HAP-1 (cell line): ENCODE measurements around the gene NFATC2.
"Not testable (repeated sequence)": the region's sequence is repeated elsewhere in the genome, so short reads cannot be mapped to it uniquely, and the experiment has no call there.

Experiments used
- DNase-seq, 2 experiments: peaks; one replicate each; pipeline ENCODE4 v3.0.0-alpha.2; 2016 to 2020; ENCODE audit warnings: low spot score in 2 of 2
- H3K27me3 ChIP-seq: fragments of 250-450 bp; sonication (Bioruptor Pico); 2 replicates; pipeline ENCODE4 v1.5.1; 2020; ENCODE audit warnings: low read depth, mild to moderate bottlenecking, moderate library complexity
- H3K36me3 ChIP-seq: fragments of 250-450 bp; sonication (Bioruptor Pico); replicated peaks from 2 replicates; pipeline ENCODE4 v1.5.1; 2020; ENCODE audit warnings: mild to moderate bottlenecking
- H3K4me1 ChIP-seq: fragments of 250-450 bp; sonication (Bioruptor Pico); 2 replicates; pipeline ENCODE4 v1.5.1; 2020; ENCODE audit warnings: mild to moderate bottlenecking
- H3K4me3 ChIP-seq: fragments of 250-450 bp; sonication (Bioruptor Pico); 2 replicates; pipeline ENCODE4 v1.5.1; 2020; ENCODE audit warnings: mild to moderate bottlenecking, moderate library complexity
- H3K9me3 ChIP-seq: fragments of 250-450 bp; sonication (Bioruptor Pico); 2 replicates; pipeline ENCODE4 v1.5.1; 2020; ENCODE audit warnings: mild to moderate bottlenecking, moderate library complexity
- in situ Hi-C: fragments of 300-500 bp; cut with MboI; formaldehyde crosslinking; loops from 3 replicates; pipeline ENCODE4 v1.14.3; 2020; ENCODE audit warnings: low sequenced_read_pairs, inconsistent platforms, mixed read lengths

Gene NFATC2

DNA sequence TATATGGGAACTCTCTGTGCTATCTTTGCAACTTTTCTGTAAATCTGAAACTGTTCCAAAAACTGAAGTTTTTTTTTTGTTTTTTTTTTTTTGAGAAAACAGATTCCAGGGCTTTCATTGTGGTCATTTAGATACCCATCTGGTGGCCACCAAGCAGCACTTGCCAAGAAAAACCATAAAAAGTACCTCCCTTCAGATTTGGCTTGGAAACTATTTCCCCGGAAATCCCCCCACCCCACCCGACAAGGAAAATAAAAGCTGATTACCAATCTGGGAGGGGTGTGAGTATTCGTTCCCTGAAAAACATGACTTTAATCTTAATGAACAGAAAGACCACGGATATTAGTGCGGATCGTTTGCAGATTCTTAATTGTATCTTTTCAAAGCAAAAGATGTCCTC is 1.9 kb downstream of the NFATC2 start:
- Histone ChIP-seq H3K27me3 (no peaks in the 10 kb centered on the region), H3K9me3 (no peaks in the 10 kb centered on the region), H3K4me3 (no peak overlapping the region), H3K36me3 (no peaks in the 10 kb centered on the region), H3K4me1 (no peaks in the 10 kb centered on the region)
- no peak for DNase-seq
- in situ Hi-C loops: no loop called here

- DNase-seq, in situ Hi-C loops, H3K9me3 ChIP-seq, H3K4me1 ChIP-seq, H3K27me3 ChIP-seq, H3K4me3 ChIP-seq, H3K36me3 ChIP-seq: not testable (repeated sequence)
Measured at GRCh38 chr20:51540074-51540473, 2.4 kb downstream of the NFATC2 start.

DNA sequence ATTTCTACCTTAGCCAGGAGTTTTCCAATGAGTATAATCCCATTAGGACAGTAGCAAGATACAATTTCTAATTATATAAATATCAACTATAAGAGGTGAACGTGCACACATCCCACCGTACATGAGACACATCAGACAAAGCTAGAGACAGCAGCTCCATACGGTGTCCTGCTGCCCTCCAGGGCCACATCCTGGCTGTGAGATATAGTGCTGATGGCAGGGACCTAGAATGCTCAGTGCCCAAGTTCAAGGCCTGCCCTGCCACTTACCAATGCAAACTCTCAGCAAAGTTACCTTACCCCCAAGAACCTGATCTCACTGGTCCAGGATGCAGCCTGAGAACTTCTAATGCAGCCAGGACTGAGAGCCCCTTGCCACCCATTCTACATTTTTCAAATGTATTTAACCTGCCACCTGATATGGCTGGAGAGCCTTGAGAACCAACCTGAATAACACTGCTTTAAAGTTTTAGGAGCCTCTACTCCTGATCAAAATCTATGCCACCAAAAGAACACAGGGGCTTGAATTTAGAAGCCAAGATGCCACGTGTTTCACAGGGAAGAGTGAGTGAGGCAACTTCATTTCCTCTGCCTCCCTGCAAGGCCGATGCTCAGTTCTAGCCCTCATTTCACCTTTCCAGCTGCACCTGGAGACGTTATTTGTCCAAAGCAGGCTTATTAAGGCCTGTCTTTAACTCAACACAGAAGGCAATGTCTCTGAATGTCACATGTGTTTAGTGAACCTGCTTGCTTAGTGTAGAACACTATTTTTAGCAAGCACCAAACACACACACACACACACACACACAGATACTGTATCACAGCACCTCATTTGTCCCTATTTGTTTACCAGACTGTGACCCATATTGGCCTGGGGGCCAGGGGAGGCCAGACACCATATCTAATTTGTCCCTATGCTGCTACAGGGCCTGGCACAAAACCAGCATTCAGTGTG is 6.1 kb downstream of the NFATC2 start:
- H3K27me3 ChIP-seq: no peaks in the 10 kb centered on the region
- no peaks in the 10 kb centered on the region for H3K36me3 ChIP-seq
- H3K4me3 ChIP-seq: no peak overlapping the region
- in situ Hi-C loops: no loop called here
- no peak for DNase-seq
- H3K9me3 ChIP-seq: no peaks in the 10 kb centered on the region
- H3K4me1 ChIP-seq: no peaks in the 10 kb centered on the region

- H3K27me3 ChIP-seq: no peaks in the 10 kb centered on the region
- no peaks in the 10 kb centered on the region for H3K36me3 ChIP-seq
- DNase-seq: no peak
- no peak overlapping the region for H3K4me3 ChIP-seq
- no peaks in the 10 kb centered on the region for H3K4me1 ChIP-seq
- H3K9me3 ChIP-seq: no peaks in the 10 kb centered on the region
- in situ Hi-C loops: no loop called here
Measured at GRCh38 chr20:51535674-51536073, 6.8 kb downstream of the NFATC2 start.

GRCh38 chr20:51535075-51535386 is 7.5 kb downstream of the NFATC2 start:
- Histone ChIP-seq H3K27me3 (no peaks in the 10 kb centered on the region), H3K4me1 (no peaks in the 10 kb centered on the region), H3K9me3 (no peaks in the 10 kb centered on the region), H3K36me3 (no peaks in the 10 kb centered on the region), H3K4me3 (no peak overlapping the region)
- DNase-seq: no peak
- in situ Hi-C loops: no loop called here

- no peaks in the 10 kb centered on the region for H3K4me1 ChIP-seq
- no peaks in the 10 kb centered on the region for H3K27me3 ChIP-seq
- H3K9me3 ChIP-seq: no peaks in the 10 kb centered on the region
- no peaks in the 10 kb centered on the region for H3K36me3 ChIP-seq
- no peak overlapping the region for H3K4me3 ChIP-seq
- DNase-seq: no peak
- in situ Hi-C loops: no loop called here
Measured at GRCh38 chr20:51533291-51534172, 9.0 kb downstream of the NFATC2 start.

GRCh38 chr20:51532577-51533191 is 9.8 kb downstream of the NFATC2 start:
- in situ Hi-C loops: no loop called here
- H3K4me1 ChIP-seq: no peaks in the 10 kb centered on the region
- no peak for DNase-seq
- H3K36me3 ChIP-seq: no peaks in the 10 kb centered on the region
- no peaks in the 10 kb centered on the region for H3K27me3 ChIP-seq
- no peak overlapping the region for H3K4me3 ChIP-seq
- no peaks in the 10 kb centered on the region for H3K9me3 ChIP-seq

GRCh38 chr20:51531712-51532456 is 10.6 kb downstream of the NFATC2 start:
- Histone ChIP-seq H3K4me1 (no peaks in the 10 kb centered on the region), H3K4me3 (no peak overlapping the region), H3K9me3 (no peaks in the 10 kb centered on the region), H3K27me3 (no peaks in the 10 kb centered on the region), H3K36me3 (no peaks in the 10 kb centered on the region)
- DNase-seq: no peak
- in situ Hi-C loops: no loop called here

DNA sequence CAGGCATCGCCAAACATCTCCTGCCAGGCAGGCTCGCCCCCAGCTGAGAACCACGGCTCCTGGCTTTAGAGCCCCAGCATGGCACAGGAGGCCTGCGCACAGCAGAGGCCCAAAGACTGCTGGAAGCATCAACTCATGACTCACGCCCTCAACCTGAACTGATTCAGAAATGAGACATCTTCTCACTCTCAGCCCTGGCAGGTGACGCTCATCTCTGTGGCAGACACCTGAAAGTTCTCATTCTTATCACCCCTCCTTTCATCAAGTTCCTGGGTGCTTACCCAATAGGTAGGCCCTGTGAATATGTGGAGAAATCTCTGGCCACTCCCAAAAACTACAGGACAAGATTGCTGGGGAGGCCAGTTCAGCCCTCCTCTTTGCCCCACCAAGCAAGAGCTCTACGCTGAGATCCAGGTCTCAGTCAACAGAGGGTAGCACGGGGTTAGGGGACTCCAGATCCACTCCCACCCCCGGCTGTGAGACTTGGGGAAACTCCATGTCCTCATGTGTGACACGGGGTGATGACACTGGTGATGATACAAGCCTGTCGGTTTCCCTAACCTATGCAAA is 11.3 kb downstream of the NFATC2 start:
- Histone ChIP-seq H3K4me3 (no peak overlapping the region), H3K4me1 (no peaks in the 10 kb centered on the region), H3K9me3 (no peaks in the 10 kb centered on the region), H3K36me3 (no peaks in the 10 kb centered on the region), H3K27me3 (no peaks in the 10 kb centered on the region)
- DNase-seq: no peak
- in situ Hi-C loops: no loop called here

DNA sequence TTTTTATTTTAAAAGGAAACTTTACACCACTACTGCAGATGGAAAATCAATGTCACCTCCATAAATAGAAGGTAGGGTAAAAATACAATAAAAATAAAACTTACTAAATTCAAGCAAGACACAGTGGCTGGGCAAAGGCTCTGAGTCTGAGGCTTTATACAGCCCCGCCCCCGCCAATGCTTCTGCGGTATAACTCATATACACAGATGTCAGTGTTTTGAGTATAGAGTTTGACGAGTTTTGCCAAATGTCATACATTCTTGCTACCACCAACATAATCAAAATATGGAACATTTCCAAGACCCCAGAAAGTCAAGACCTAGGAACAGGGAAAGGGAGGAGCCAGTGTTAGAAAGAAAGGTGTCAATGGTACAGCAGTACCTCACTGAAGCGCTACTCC is 12.8 kb downstream of the NFATC2 start:
- no peaks in the 10 kb centered on the region for H3K9me3 ChIP-seq
- H3K27me3 ChIP-seq: no peaks in the 10 kb centered on the region
- H3K4me3 ChIP-seq: no peak overlapping the region
- H3K4me1 ChIP-seq: no peaks in the 10 kb centered on the region
- H3K36me3 ChIP-seq: no peaks in the 10 kb centered on the region
- no peak for DNase-seq
- in situ Hi-C loops: no loop called here

DNA sequence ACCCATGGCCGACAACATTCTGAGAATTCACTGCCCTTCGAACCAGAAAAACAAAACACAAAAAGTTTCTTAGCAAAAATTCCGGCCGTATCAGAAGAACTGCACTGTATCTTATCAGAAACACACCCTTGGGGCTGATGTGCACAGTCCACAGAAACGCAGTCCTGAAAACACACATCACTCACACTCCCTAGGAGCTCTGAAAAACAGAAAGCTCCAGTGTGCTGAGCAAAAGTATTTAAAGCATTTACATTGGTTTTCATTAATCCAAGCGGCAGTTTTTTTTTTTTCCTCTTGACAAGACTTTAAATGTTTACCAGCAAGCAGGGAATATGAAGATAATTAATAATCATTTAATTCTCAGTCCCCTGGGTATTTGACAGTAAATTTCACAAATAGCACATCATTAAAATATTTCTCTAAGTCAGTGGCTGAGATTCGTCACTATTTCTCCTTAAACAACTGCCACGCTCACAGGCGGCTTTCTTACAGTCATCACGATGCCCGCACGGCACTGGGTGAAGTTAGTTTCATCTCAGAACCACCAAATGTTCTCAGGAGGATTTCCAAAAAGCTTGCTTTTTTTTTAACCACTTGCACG is 13.3 kb downstream of the NFATC2 start:
- DNase-seq: no peak
- no peaks in the 10 kb centered on the region for H3K27me3 ChIP-seq
- H3K9me3 ChIP-seq: no peaks in the 10 kb centered on the region
- in situ Hi-C loops: no loop called here
- H3K4me1 ChIP-seq: no peaks in the 10 kb centered on the region
- H3K36me3 ChIP-seq: no peaks in the 10 kb centered on the region
- no peak overlapping the region for H3K4me3 ChIP-seq

GRCh38 chr20:51528263-51529027 is 14.1 kb downstream of the NFATC2 start:
- Histone ChIP-seq H3K4me3 (no peak overlapping the region), H3K4me1 (no peaks in the 10 kb centered on the region)

More at GRCh38 chr20:51528263-51529027, 14.1 kb downstream of the NFATC2 start:
- Histone ChIP-seq H3K27me3 (no peaks in the 10 kb centered on the region), H3K36me3 (no peaks in the 10 kb centered on the region), H3K9me3 (no peaks in the 10 kb centered on the region)
- DNase-seq: no peak
- in situ Hi-C loops: no loop called here
